Measurements from ENCODE around the gene PNPLA7.

PNPLA7 gene

GRCh38 chr9:137461316-137461662 lies 88.9 kb downstream of the PNPLA7 start:
- no peaks in the 10 kb centered on the region for H3K9me3 ChIP-seq (ENCODE audit: severe bottlenecking)
- H3K27ac ChIP-seq = no peak overlapping the region
- no peak for TF ChIP-seq CTCF (IDR thresholded peaks at IDR 0.05; ENCODE audit: low read depth, low read length)
- H3K36me3 ChIP-seq = peaks cover 15% of the 10 kb centered on the region
- H3K4me3 ChIP-seq (ENCODE audit: low read depth, low read length) = no peak overlapping the region
- no peaks in the 10 kb centered on the region for H3K27me3 ChIP-seq (ENCODE audit: insufficient read depth, low read depth, severe bottlenecking)
- DNase-seq = no peak

- DNase-seq = no peak
- no peak overlapping the region for H3K4me3 ChIP-seq (ENCODE audit: low read depth, low read length)
- H3K9me3 ChIP-seq (ENCODE audit: severe bottlenecking) = no peaks in the 10 kb centered on the region
- no peak overlapping the region for H3K27ac ChIP-seq
- no peak for TF ChIP-seq CTCF (IDR thresholded peaks at IDR 0.05; ENCODE audit: low read depth, low read length)
- peaks cover 21% of the 10 kb centered on the region for H3K36me3 ChIP-seq
- no peaks in the 10 kb centered on the region for H3K27me3 ChIP-seq (ENCODE audit: insufficient read depth, low read depth, severe bottlenecking)
Measured at GRCh38 chr9:137460363-137461315, 89.6 kb downstream of the PNPLA7 start.

GRCh38 chr9:137459601-137460362 lies 90.4 kb downstream of the PNPLA7 start:
- H3K27ac ChIP-seq = peak overlapping the region; percentile 81
- DNase-seq = no peak
- H3K36me3 ChIP-seq = peaks cover 30% of the 10 kb centered on the region
- no peak for TF ChIP-seq CTCF (IDR thresholded peaks at IDR 0.05; ENCODE audit: low read depth, low read length)
- H3K9me3 ChIP-seq (ENCODE audit: severe bottlenecking) = no peaks in the 10 kb centered on the region
- peak overlapping the region; percentile 34 for H3K4me3 ChIP-seq (ENCODE audit: low read depth, low read length)
- H3K27me3 ChIP-seq (ENCODE audit: insufficient read depth, low read depth, severe bottlenecking) = no peaks in the 10 kb centered on the region

- H3K36me3 ChIP-seq = peaks cover 35% of the 10 kb centered on the region
- peak; percentile 91 for DNase-seq
- H3K4me3 ChIP-seq (ENCODE audit: low read depth, low read length) = peak within 1 kb of the TSS; percentile 69
- H3K9me3 ChIP-seq (ENCODE audit: severe bottlenecking) = no peaks in the 10 kb centered on the region
- TF ChIP-seq CTCF (IDR thresholded peaks at IDR 0.05; ENCODE audit: low read depth, low read length) = no peak
- H3K27ac ChIP-seq = peak within 1 kb of the TSS; percentile 81
- no peaks in the 10 kb centered on the region for H3K27me3 ChIP-seq (ENCODE audit: insufficient read depth, low read depth, severe bottlenecking)
Measured at GRCh38 chr9:137459152-137459600, 91.0 kb downstream of the PNPLA7 start, which contains the start of gene NSMF. Gene NSMF (minus strand): TSS chr9:137459334. CDS start chr9:137459102, 232 bp downstream.

GRCh38 chr9:137458194-137459151 lies 91.7 kb downstream of the PNPLA7 start:
- H3K4me3 ChIP-seq (ENCODE audit: low read depth, low read length) = peak overlapping the region; percentile 69
- no peaks in the 10 kb centered on the region for H3K9me3 ChIP-seq (ENCODE audit: severe bottlenecking)
- no peaks in the 10 kb centered on the region for H3K27me3 ChIP-seq (ENCODE audit: insufficient read depth, low read depth, severe bottlenecking)
- TF ChIP-seq CTCF (IDR thresholded peaks at IDR 0.05; ENCODE audit: low read depth, low read length) = no peak
- H3K27ac ChIP-seq = peak overlapping the region; percentile 51
- no peak for DNase-seq
- peaks cover 38% of the 10 kb centered on the region for H3K36me3 ChIP-seq
